Natural killer cell (primary cell): ENCODE measurements around the gene PLPP1. TPM values are rescaled to one million over a fixed set of nuclear protein-coding genes. Genes with fewer than 3 reads are reported as not detected.
A peak's percentile ranks its signal among the peaks of the same experiment; 100 is the strongest.

ENCODE experiments used
- ATAC-seq, 3 donors: fragments of 150-1000 bp in 2 of 3; fragments of 200-7000 bp in 1 of 3; cut with Tn5 transposase; 1 replicate in 1 of 3; 2 replicates in 2 of 3; pipeline ENCODE4 v1.10.0; 2021; ENCODE audit warnings: mild to moderate bottlenecking in 2 of 3, moderate library complexity in 2 of 3
- DNase-seq, 2 donors: peaks; one replicate each; pipeline versions ENCODE4 v3.0.0 to v3.0.0-alpha.2; 2013 to 2021; ENCODE audit warnings: mixed read lengths in 1 of 2
- H3K27ac ChIP-seq: one replicate; pipeline ENCODE4 v1.5.1; 2013; ENCODE audit warnings: mild to moderate bottlenecking, low read length
- H3K27me3 ChIP-seq: one replicate; pipeline ENCODE4 v1.6.1; 2013; ENCODE audit warnings: low read length; ENCODE audit not compliant: control insufficient read depth, insufficient read depth
- H3K36me3 ChIP-seq: one replicate; pipeline ENCODE4 v1.6.1; 2013; ENCODE audit warnings: low read length; ENCODE audit not compliant: control insufficient read depth, insufficient read depth
- H3K4me1 ChIP-seq: one replicate; pipeline ENCODE4 v1.6.1; 2013; ENCODE audit warnings: low read length; ENCODE audit not compliant: control insufficient read depth, insufficient read depth
- H3K4me3 ChIP-seq: one replicate; pipeline ENCODE4 v1.5.1; 2013; ENCODE audit warnings: low read length
- H3K9me3 ChIP-seq: one replicate; pipeline ENCODE4 v1.6.1; 2013; ENCODE audit warnings: low read length; ENCODE audit not compliant: control insufficient read depth, insufficient read depth
- H3K27ac Mint-ChIP-seq, 2 donors: one replicate each; pipeline ENCODE4 v1.8.0; 2022; ENCODE audit warnings: mild to moderate bottlenecking in 2 of 2, mixed read lengths in 2 of 2, moderate library complexity in 1 of 2
- H3K27me3 Mint-ChIP-seq, 2 donors: one replicate each; pipeline ENCODE4 v1.8.0; 2022; ENCODE audit warnings: low read depth in 2 of 2, mixed read lengths in 2 of 2
- H3K36me3 Mint-ChIP-seq: one replicate; pipeline ENCODE4 v1.8.0; 2022; ENCODE audit warnings: mixed read lengths
- H3K4me1 Mint-ChIP-seq, 2 donors: one replicate each; pipeline ENCODE4 v1.8.0; 2022; ENCODE audit warnings: mixed read lengths in 2 of 2
- H3K4me3 Mint-ChIP-seq: one replicate; pipeline ENCODE4 v1.8.0; 2022; ENCODE audit warnings: mild to moderate bottlenecking, moderate library complexity, mixed read lengths
- H3K9me3 Mint-ChIP-seq, 2 donors: one replicate each; pipeline ENCODE4 v1.8.0; 2022; ENCODE audit warnings: mixed read lengths in 2 of 2
- WGBS: methylation state at CpG from one replicate; pipeline ENCODE4 v1.1.7; 2013; ENCODE audit warnings: missing lambda C conversion rate; ENCODE audit not compliant: insufficient coverage; 5-methylcytosine and 5-hydroxymethylcytosine counted together
- intact Hi-C: fragments of 100-400 bp; cut with micrococcal nuclease; formaldehyde crosslinking; loops from one replicate; pipeline ENCODE4 v1.14.2; 2022
- total RNA-seq, 4 donors: library from RNA; stranded (reverse); fragments of 120-200 nt in 1 of 4; gene quantifications; one replicate each; pipeline versions ENCODE4 v1.2.3 to v1.2.4, GENCODE V29; 2013 to 2022
- TF ChIP-seq, protein P1 (sequence below): fragments of 200-600 bp; IDR thresholded peaks from one replicate; pipeline ENCODE4 v1.8.0; 2022; ENCODE audit warnings: antibody characterized with exemption

Gene PLPP1
- total RNA-seq, 3 donors from 2014 or later (not counting 1 experiment from before 2014, with no cell fraction given): 3.3 to 5.5 (median 4.2) TPM

DNA sequence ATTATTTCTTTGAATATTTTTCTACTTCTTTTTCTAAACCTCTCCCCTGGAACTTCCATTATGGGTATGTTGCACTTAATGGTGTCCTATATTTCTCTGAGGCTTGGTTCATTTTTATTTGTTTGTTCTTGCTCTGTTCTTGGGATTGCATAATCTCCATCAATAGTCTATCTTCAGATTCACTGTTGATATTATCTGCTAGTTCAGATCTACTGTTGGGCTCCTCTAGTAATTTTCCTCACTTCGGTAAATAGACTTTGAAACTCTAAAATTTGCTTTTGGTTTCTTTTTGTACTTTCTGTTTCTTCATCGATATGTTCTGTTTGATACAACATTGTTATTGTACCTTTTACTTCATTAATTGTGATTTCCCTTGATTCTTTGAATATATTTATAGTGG is 150.7 kb downstream of the PLPP1 start:
- Histone ChIP-seq H3K36me3 (peaks cover 40% of the 10 kb centered on the region), H3K27me3 (no peaks in the 10 kb centered on the region), H3K9me3 (peaks cover 9% of the 10 kb centered on the region), H3K27ac (no peak overlapping the region), H3K4me3 (no peak overlapping the region), H3K4me1 (no peaks in the 10 kb centered on the region)
- no peaks in the 10 kb centered on the region for H3K27me3 Mint-ChIP-seq
- H3K36me3 Mint-ChIP-seq: peaks cover 48% of the 10 kb centered on the region
- DNase-seq (no peak), ATAC-seq (no peak)
- 40% methylated on average over 1 of the region's 2 CpGs for WGBS
- intact Hi-C loops: no loop called here
- H3K9me3 Mint-ChIP-seq: peaks cover 4 to 6% of the 10 kb centered on the region in 2 donors
- TF ChIP-seq, protein P1, sequence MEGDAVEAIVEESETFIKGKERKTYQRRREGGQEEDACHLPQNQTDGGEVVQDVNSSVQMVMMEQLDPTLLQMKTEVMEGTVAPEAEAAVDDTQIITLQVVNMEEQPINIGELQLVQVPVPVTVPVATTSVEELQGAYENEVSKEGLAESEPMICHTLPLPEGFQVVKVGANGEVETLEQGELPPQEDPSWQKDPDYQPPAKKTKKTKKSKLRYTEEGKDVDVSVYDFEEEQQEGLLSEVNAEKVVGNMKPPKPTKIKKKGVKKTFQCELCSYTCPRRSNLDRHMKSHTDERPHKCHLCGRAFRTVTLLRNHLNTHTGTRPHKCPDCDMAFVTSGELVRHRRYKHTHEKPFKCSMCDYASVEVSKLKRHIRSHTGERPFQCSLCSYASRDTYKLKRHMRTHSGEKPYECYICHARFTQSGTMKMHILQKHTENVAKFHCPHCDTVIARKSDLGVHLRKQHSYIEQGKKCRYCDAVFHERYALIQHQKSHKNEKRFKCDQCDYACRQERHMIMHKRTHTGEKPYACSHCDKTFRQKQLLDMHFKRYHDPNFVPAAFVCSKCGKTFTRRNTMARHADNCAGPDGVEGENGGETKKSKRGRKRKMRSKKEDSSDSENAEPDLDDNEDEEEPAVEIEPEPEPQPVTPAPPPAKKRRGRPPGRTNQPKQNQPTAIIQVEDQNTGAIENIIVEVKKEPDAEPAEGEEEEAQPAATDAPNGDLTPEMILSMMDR: no peak
- peaks cover 10 to 11% of the 10 kb centered on the region in 2 donors for H3K4me1 Mint-ChIP-seq
- no peak overlapping the region for H3K27ac Mint-ChIP-seq
- no peak overlapping the region for H3K4me3 Mint-ChIP-seq

DNA sequence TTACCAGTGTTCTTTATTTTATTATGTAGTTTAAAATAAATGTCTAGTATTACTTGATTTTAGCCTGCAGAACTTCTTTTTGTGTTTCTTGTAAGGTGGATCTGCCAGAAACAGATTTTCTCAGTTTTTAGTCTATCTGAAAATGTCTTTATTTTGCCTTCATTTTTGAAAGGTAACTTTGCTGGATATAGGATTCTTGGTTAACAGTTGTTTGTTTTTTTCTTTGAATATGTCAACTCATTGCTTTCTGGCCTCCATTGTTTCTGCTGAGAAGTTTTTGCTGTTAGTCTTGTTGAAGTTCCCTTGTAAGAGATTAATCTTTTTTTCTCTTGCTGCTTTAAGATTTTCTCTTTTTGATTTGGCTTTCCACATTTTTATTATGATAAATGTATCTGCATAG is 151.5 kb downstream of the PLPP1 start:
- Histone ChIP-seq H3K4me1 (no peaks in the 10 kb centered on the region), H3K9me3 (peaks cover 9% of the 10 kb centered on the region), H3K36me3 (peaks cover 43% of the 10 kb centered on the region), H3K27me3 (no peaks in the 10 kb centered on the region), H3K27ac (no peak overlapping the region), H3K4me3 (no peak overlapping the region)
- no peak for ATAC-seq
- Mint-ChIP-seq H3K9me3 (peaks cover 4 to 6% of the 10 kb centered on the region in 2 donors), H3K27ac (no peak overlapping the region), H3K4me3 (no peak overlapping the region), H3K27me3 (no peaks in the 10 kb centered on the region), H3K36me3 (peaks cover 47% of the 10 kb centered on the region), H3K4me1 (peaks cover 10 to 11% of the 10 kb centered on the region in 2 donors)
- intact Hi-C loops: no loop called here
- TF ChIP-seq, protein P1: no peak
- no peak for DNase-seq

DNA sequence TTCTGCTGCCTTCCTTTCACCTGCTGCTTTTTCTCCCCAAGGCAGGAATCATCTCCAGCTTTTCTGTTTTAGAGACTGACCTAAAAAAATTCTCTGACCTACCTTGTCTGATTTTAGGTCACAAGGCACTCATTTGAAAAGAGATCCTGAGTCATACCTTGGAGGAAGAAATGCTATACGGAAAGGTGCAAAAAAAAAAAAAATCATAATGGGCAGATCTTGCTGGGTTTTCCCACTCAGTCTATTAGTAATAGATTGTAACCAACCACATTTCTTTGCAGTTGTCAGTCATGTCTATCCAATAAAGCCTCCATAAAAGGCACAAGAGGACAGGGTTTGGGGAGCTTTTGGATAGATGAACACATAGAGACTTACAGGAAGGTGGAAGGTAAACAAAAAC is 157.0 kb downstream of the PLPP1 start:
- no CpG with 5 or more reads among the region's 1 CpG for WGBS
- TF ChIP-seq, protein P1: no peak
- no peaks in the 10 kb centered on the region for H3K27me3 ChIP-seq
- DNase-seq (no peak), ATAC-seq (no peak)
- H3K4me3 ChIP-seq: no peak overlapping the region
- Mint-ChIP-seq H3K27ac (peak overlapping the region; percentile 17 to 29), H3K36me3 (peaks cover 35% of the 10 kb centered on the region), H3K4me3 (no peak overlapping the region), H3K4me1 (peaks cover 0 to 6% of the 10 kb centered on the region in 2 donors), H3K9me3 (no peaks in the 10 kb centered on the region), H3K27me3 (no peaks in the 10 kb centered on the region)
- H3K9me3 ChIP-seq: peaks cover 3% of the 10 kb centered on the region
- H3K4me1 ChIP-seq: no peaks in the 10 kb centered on the region
- intact Hi-C loops: no loop called here
- peaks cover 35% of the 10 kb centered on the region for H3K36me3 ChIP-seq
- H3K27ac ChIP-seq: no peak overlapping the region

Other genes with a start within 250 kb of the PLPP1 start
- 10 to 100 TPM; 16.7 to 22.0 (median 19.3) TPM for gene DHX29, start 227.3 kb downstream of the PLPP1 start, total RNA-seq
- gene MTREX, start 227.0 kb downstream of the PLPP1 start, total RNA-seq: 10 to 100 TPM; 64.5 to 82.2 (median 77.6) TPM
- gene SLC38A9, start 177.4 kb upstream of the PLPP1 start, total RNA-seq: 10 to 100 TPM; 20.6 to 33.9 (median 27.0) TPM
- not detected for gene DDX4, start 203.1 kb upstream of the PLPP1 start, total RNA-seq